ENCODE data around the gene CMTM3.
"Not testable (repeated sequence)": the region's sequence is repeated elsewhere in the genome, so short reads cannot be mapped to it uniquely, and the experiment has no call there.

Gene CMTM3

GRCh38 chr16:66610111-66610820 lies 5.8 kb downstream of the CMTM3 start:
- no peak for DNase-seq (ENCODE audit: low read depth)

GRCh38 chr16:66611911-66612310 lies 7.4 kb downstream of the CMTM3 start:
- DNase-seq (ENCODE audit: low read depth) = not testable (repeated sequence)

- no peak for DNase-seq (ENCODE audit: low read depth)
Measured at GRCh38 chr16:66612422-66612821, 7.9 kb downstream of the CMTM3 start.

GRCh38 chr16:66614161-66614802 lies 9.8 kb downstream of the CMTM3 start:
- DNase-seq (ENCODE audit: low read depth) = no peak

GRCh38 chr16:66616169-66616568 lies 11.7 kb downstream of the CMTM3 start:
- no peak for DNase-seq (ENCODE audit: low read depth)

- DNase-seq (ENCODE audit: low read depth) = no peak
Measured at GRCh38 chr16:66616592-66616991, 12.1 kb downstream of the CMTM3 start.

GRCh38 chr16:66617010-66617434 lies 12.5 kb downstream of the CMTM3 start:
- DNase-seq (ENCODE audit: low read depth) = no peak

GRCh38 chr16:66617728-66618127 lies 13.2 kb downstream of the CMTM3 start:
- DNase-seq (ENCODE audit: low read depth) = no peak

- no peak for DNase-seq (ENCODE audit: low read depth)
Measured at GRCh38 chr16:66618588-66619375, 14.3 kb downstream of the CMTM3 start.

- no peak for DNase-seq (ENCODE audit: low read depth)
Measured at GRCh38 chr16:66619534-66620428, 15.3 kb downstream of the CMTM3 start.

- DNase-seq (ENCODE audit: low read depth) = no peak
Measured at GRCh38 chr16:66620429-66620795, 15.9 kb downstream of the CMTM3 start.

- no peak for DNase-seq (ENCODE audit: low read depth)
Measured at GRCh38 chr16:66621973-66622372, 17.5 kb downstream of the CMTM3 start.

GRCh38 chr16:66622863-66623262 lies 18.4 kb downstream of the CMTM3 start:
- no peak for DNase-seq (ENCODE audit: low read depth)

- DNase-seq (ENCODE audit: low read depth) = no peak
Measured at GRCh38 chr16:66623755-66624154, 19.3 kb downstream of the CMTM3 start.

GRCh38 chr16:66627611-66628378 lies 23.3 kb downstream of the CMTM3 start:
- not testable (repeated sequence) for DNase-seq (ENCODE audit: low read depth)

- DNase-seq (ENCODE audit: low read depth) = no peak
Measured at GRCh38 chr16:66629856-66630255, 25.4 kb downstream of the CMTM3 start.

GRCh38 chr16:66630561-66631260 lies 26.2 kb downstream of the CMTM3 start:
- not testable (repeated sequence) for DNase-seq (ENCODE audit: low read depth)

- DNase-seq (ENCODE audit: low read depth) = not testable (repeated sequence)
Measured at GRCh38 chr16:66631558-66631957, 27.1 kb downstream of the CMTM3 start.

- no peak for DNase-seq (ENCODE audit: low read depth)
Measured at GRCh38 chr16:66634527-66635196, 30.2 kb downstream of the CMTM3 start.

- no peak for DNase-seq (ENCODE audit: low read depth)
Measured at GRCh38 chr16:66635406-66635805, 30.9 kb downstream of the CMTM3 start.

Measured in activated T-helper 1 cell treated with Interleukin-2 at 50 U/mL for 16 hours (primary cell).